NCI-H460 (cell line): ENCODE measurements around the gene VIL1. TPM values are rescaled to one million over a fixed set of nuclear protein-coding genes. Genes with fewer than 3 reads are reported as not detected.

Experiments used
- DNase-seq: peaks from one replicate; pipeline ENCODE4 v3.0.0-alpha.2; 2016; ENCODE audit warnings: low read depth; ENCODE audit errors: extremely low read depth
- total RNA-seq: library from RNA; depleted of rRNA; stranded (reverse); fragments of >200 nt; shearing (Covaris generic); gene quantifications from 2 replicates; pipeline ENCODE4 v1.2.3, GENCODE V29; 2014

The VIL1 gene
- total RNA-seq, 1 experiment from 2014 or later, result 0.02 TPM

- DNase-seq, result no peak
Observed at GRCh38 chr2:218435003-218435982, 16.4 kb downstream of the VIL1 start.

- no peak for DNase-seq
Observed at GRCh38 chr2:218436992-218437391, 18.1 kb downstream of the VIL1 start.

GRCh38 chr2:218437969-218438368 is 19.0 kb downstream of the VIL1 start:
- no peak for DNase-seq

GRCh38 chr2:218438596-218438995 is 19.7 kb downstream of the VIL1 start:
- no peak for DNase-seq

GRCh38 chr2:218444692-218445357 is 25.9 kb downstream of the VIL1 start:
- DNase-seq, result no peak

GRCh38 chr2:218445602-218446001 is 26.7 kb downstream of the VIL1 start:
- no peak for DNase-seq

GRCh38 chr2:218446547-218446946 is 27.6 kb downstream of the VIL1 start:
- no peak for DNase-seq

- no peak for DNase-seq
Observed at GRCh38 chr2:218447072-218447471, 28.1 kb downstream of the VIL1 start.

- peak; percentile 19 for DNase-seq
Observed at GRCh38 chr2:218448934-218449333, 30.0 kb downstream of the VIL1 start.

- DNase-seq, result no peak
Observed at GRCh38 chr2:218452079-218452478, 33.2 kb downstream of the VIL1 start.

GRCh38 chr2:218456849-218457248 is 37.9 kb downstream of the VIL1 start:
- no peak for DNase-seq

GRCh38 chr2:218458598-218458997 is 39.7 kb downstream of the VIL1 start:
- no peak for DNase-seq

- DNase-seq, result peak; percentile 11
Observed at GRCh38 chr2:218465987-218466633, 47.2 kb downstream of the VIL1 start.

- no peak for DNase-seq
Observed at GRCh38 chr2:218470448-218470847, 51.5 kb downstream of the VIL1 start.

- no peak for DNase-seq
Observed at GRCh38 chr2:218471036-218471435, 52.1 kb downstream of the VIL1 start.

- no peak for DNase-seq
Observed at GRCh38 chr2:218471982-218472381, 53.1 kb downstream of the VIL1 start.

GRCh38 chr2:218472988-218473387 is 54.1 kb downstream of the VIL1 start:
- no peak for DNase-seq

GRCh38 chr2:218474527-218474926 is 55.6 kb downstream of the VIL1 start:
- DNase-seq, result no peak

GRCh38 chr2:218476676-218477075 is 57.8 kb downstream of the VIL1 start:
- no peak for DNase-seq

GRCh38 chr2:218477247-218477646 is 58.3 kb downstream of the VIL1 start:
- DNase-seq, result no peak

- DNase-seq, result no peak
Observed at GRCh38 chr2:218478544-218478943, 59.6 kb downstream of the VIL1 start.
